GM18867 (cell line): Measurements from ENCODE around the gene ZNF10.

Source experiments
- ATAC-seq: cut with Tn5 transposase; IDR thresholded peaks from one replicate; pipeline ENCODE4 v1.9.1; 2021; ENCODE audit warnings: mild to moderate bottlenecking, moderate library complexity; ENCODE audit not compliant: unreplicated experiment

The ZNF10 gene

GRCh38 chr12:133192847-133193246 lies 62.4 kb downstream of the ZNF10 start:
- no peak for ATAC-seq

- ATAC-seq: no peak
Measured at GRCh38 chr12:133201888-133202287, 71.5 kb downstream of the ZNF10 start.

GRCh38 chr12:133202493-133203343 lies 72.3 kb downstream of the ZNF10 start:
- no peak for ATAC-seq

GRCh38 chr12:133203344-133204263 lies 73.2 kb downstream of the ZNF10 start:
- no peak for ATAC-seq

- ATAC-seq: no peak
Measured at GRCh38 chr12:133204264-133204603, 73.8 kb downstream of the ZNF10 start.

- ATAC-seq: no peak
Measured at GRCh38 chr12:133206390-133206789, 76.0 kb downstream of the ZNF10 start.
